ENCODE results near the gene PDE8A. TPM values are rescaled to one million over a fixed set of nuclear protein-coding genes. Genes with fewer than 3 reads are reported as not detected.

The PDE8A gene
- total RNA-seq, 1 donor from 2014 or later: 32.3 TPM

DNA sequence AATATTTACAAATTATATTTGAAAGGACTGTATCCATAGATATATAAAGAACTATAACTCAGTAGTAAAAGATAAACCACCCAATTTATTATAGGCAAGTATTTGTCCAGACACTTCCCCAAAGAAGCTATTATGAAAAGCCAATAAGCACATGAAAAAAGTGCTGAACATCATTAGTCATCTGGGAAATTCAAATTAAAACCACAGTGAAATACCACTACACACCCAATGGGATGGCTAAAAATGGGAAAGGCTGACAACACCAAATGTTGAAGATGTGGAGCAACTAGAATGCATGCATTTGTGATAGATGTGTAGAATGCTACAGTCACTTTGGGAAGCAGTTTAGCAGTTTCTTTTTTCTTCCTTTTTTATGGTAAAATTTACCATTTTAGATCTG is 147.0 kb downstream of the PDE8A start:
- H3K9me3 Mint-ChIP-seq: no peaks in the 10 kb centered on the region
- intact Hi-C loops (cut with micrococcal nuclease): no loop called here
- ChIA-PET POLR2A (no interaction called here), CTCF (no interaction called here)
- no peaks in the 10 kb centered on the region for H3K27me3 Mint-ChIP-seq
- H3K27ac Mint-ChIP-seq: no peak overlapping the region
- TF ChIP-seq, protein P1, sequence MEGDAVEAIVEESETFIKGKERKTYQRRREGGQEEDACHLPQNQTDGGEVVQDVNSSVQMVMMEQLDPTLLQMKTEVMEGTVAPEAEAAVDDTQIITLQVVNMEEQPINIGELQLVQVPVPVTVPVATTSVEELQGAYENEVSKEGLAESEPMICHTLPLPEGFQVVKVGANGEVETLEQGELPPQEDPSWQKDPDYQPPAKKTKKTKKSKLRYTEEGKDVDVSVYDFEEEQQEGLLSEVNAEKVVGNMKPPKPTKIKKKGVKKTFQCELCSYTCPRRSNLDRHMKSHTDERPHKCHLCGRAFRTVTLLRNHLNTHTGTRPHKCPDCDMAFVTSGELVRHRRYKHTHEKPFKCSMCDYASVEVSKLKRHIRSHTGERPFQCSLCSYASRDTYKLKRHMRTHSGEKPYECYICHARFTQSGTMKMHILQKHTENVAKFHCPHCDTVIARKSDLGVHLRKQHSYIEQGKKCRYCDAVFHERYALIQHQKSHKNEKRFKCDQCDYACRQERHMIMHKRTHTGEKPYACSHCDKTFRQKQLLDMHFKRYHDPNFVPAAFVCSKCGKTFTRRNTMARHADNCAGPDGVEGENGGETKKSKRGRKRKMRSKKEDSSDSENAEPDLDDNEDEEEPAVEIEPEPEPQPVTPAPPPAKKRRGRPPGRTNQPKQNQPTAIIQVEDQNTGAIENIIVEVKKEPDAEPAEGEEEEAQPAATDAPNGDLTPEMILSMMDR (IDR thresholded peaks at IDR 0.05): no peak
- H3K36me3 Mint-ChIP-seq (ENCODE audit: low read depth): peaks cover 85% of the 10 kb centered on the region
- DNase-seq: no peak
- no peak for ATAC-seq (ENCODE audit: low read depth)
- no peaks in the 10 kb centered on the region for H3K4me1 Mint-ChIP-seq
- no peak overlapping the region for H3K4me3 Mint-ChIP-seq

DNA sequence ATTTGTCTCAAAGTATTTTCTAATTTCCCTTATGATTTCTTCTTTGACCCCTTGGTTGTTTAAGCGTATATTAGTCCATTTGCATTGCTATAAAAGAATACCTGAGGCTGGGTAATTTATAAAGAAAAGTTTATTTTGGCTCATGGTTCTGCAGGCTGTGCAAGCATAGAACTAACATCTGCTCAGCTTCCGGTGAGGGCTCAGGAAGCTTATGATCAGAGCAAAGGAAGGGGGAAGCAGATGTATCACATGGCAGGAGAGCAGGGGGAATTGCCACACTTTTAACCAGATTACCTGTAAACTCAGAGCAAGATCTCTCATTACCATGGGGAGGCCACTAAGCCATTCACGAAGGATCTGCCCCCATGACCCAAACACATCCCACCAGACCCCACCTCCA is 148.2 kb downstream of the PDE8A start:
- H3K36me3 Mint-ChIP-seq (ENCODE audit: low read depth): peaks cover 82% of the 10 kb centered on the region
- no peak overlapping the region for H3K4me3 Mint-ChIP-seq
- no peaks in the 10 kb centered on the region for H3K27me3 Mint-ChIP-seq
- H3K27ac Mint-ChIP-seq: no peak overlapping the region
- no peak for ATAC-seq (ENCODE audit: low read depth)
- H3K9me3 Mint-ChIP-seq: no peaks in the 10 kb centered on the region
- intact Hi-C loops (cut with micrococcal nuclease): no loop called here
- H3K4me1 Mint-ChIP-seq: no peaks in the 10 kb centered on the region
- TF ChIP-seq, protein P1 (IDR thresholded peaks at IDR 0.05): no peak
- ChIA-PET POLR2A (no interaction called here), CTCF (interaction anchor here (0.6 kb wide), 1 partner anchor 468 kb away, joined by 3 read pairs; no protein-coding TSS in a partner anchor)
- DNase-seq: no peak

DNA sequence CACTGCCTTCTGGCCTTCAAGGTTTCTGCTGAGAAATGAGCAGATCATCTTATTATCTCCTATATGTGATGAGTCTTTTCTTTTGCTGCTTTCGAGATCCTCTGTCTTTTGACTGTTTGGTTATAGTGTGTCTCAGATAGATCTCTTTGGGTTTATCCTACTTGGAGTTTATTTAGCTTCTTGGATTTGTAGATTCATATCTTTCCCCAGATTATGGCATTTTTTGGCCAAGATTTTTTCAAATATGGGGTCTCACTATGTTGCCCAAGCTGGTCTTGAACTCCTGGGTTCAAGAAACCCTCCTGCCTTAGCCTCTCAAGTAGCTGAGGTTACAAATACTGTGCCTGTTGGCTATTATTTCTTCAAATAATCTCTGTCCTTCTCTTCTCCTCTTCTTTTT is 150.3 kb downstream of the PDE8A start:
- ATAC-seq (ENCODE audit: low read depth): no peak
- TF ChIP-seq, protein P1 (IDR thresholded peaks at IDR 0.05): no peak
- H3K27me3 Mint-ChIP-seq: no peaks in the 10 kb centered on the region
- H3K4me1 Mint-ChIP-seq: no peaks in the 10 kb centered on the region
- DNase-seq: no peak
- no peak overlapping the region for H3K27ac Mint-ChIP-seq
- intact Hi-C loops (cut with micrococcal nuclease): no loop called here
- H3K9me3 Mint-ChIP-seq: no peaks in the 10 kb centered on the region
- H3K4me3 Mint-ChIP-seq: no peak overlapping the region
- POLR2A ChIA-PET: no interaction called here
- H3K36me3 Mint-ChIP-seq (ENCODE audit: low read depth): peaks cover 82% of the 10 kb centered on the region
- CTCF ChIA-PET: no interaction called here

DNA sequence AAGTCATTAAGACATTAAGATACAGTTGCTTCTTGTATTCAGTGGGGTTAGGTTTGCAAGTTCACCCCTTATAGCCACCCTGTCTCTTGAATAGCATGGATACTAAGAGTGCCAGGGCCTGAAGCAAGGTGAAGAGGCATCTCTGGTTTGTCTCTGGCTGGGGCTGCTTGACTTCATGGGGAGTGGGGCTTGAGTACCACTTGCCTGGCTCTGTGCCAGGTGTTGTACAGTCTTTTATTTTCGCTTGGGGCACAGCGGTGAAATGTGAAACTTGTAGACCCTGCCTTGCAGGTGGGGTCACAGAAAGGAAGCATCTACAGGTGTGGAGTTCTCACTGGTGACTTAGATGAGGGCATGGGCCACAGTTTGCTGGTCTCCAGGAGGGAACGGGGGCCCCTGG is 152.1 kb downstream of the PDE8A start:
- ChIA-PET CTCF (no interaction called here), POLR2A (no interaction called here)
- Mint-ChIP-seq H3K4me1 (no peaks in the 10 kb centered on the region), H3K27ac (no peak overlapping the region), H3K27me3 (no peaks in the 10 kb centered on the region), H3K9me3 (no peaks in the 10 kb centered on the region), H3K36me3 (ENCODE audit: low read depth) (peaks cover 82% of the 10 kb centered on the region), H3K4me3 (no peak overlapping the region)
- intact Hi-C loops (cut with micrococcal nuclease): no loop called here
- DNase-seq: no peak
- TF ChIP-seq, protein P1 (IDR thresholded peaks at IDR 0.05): no peak
- no peak for ATAC-seq (ENCODE audit: low read depth)

DNA sequence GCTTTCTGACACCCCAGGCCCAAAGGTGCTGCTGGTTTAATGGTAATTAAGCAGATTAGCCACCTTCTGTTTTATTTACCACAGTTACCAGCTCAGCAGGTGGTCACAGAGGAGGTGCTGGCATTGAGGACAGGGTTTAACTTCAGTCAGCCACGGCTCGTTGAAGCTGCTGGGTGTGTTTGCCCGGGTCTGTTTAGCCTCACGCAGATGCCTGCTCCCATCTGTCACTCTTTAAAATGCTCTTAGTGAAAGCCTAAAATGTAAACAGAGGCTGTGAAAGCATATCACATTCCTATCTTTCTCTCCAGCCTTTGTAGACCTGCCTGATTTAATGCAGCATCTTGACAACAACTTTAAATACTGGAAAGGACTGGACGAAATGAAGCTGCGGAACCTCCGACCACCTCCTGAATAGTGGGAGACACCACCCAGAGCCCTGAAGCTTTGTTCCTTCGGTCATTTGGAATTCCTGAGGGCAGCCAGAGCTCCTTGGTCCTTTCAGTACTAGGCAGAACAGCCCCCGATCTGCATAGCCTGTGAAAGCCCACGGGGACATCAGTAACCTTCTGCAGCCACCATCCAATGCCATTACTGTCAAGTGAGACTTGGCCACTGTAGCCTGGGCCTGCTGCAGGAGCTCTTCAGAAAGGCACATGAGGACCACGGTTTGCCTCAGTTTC is 156.0 kb downstream of the PDE8A start:
- ChIA-PET CTCF (no interaction called here), POLR2A (no interaction called here)
- Mint-ChIP-seq H3K4me3 (no peak overlapping the region), H3K9me3 (no peaks in the 10 kb centered on the region), H3K27me3 (no peaks in the 10 kb centered on the region), H3K27ac (no peak overlapping the region), H3K4me1 (no peaks in the 10 kb centered on the region), H3K36me3 (ENCODE audit: low read depth) (peaks cover 55% of the 10 kb centered on the region)
- intact Hi-C loops (cut with micrococcal nuclease): no loop called here
- DNase-seq (no peak), ATAC-seq (ENCODE audit: low read depth) (no peak)
- TF ChIP-seq, protein P1 (IDR thresholded peaks at IDR 0.05): no peak

Measured in activated B cell treated with CpG ODN at 0.5 μM for 24 hours (primary cell).